GM12873 (cell line): ENCODE results near the gene LYPD3.

Experiments used
- TF ChIP-seq, protein P1 (sequence below): IDR thresholded peaks from 2 replicates; pipeline ENCODE4 v1.5.1; 2012; ENCODE audit warnings: low read depth, mild to moderate bottlenecking, moderate library complexity, low read length, control low read depth; ENCODE audit not compliant: insufficient read depth; ENCODE audit errors: missing control alignments

The LYPD3 gene

DNA sequence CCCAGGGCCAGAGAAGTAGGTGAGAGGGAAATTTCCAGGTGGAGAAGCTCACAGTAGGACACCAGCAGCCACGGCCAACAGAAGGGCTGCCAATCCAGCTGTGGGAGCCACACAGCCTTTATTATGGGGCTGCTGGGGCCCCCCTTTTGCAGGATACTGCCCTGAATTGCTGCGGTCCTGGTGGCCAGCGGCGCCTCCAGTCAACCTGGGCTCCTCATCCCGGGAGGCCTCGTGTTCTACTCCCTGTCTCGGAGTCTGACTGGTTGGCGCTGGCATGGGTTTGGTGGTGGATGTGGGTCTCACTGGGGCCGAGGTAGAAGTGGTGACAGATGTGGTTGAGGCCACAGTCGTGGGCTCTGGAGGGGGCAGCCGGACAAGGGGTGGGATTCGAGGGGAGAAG is 4.1 kb downstream of the LYPD3 start:
- TF ChIP-seq, protein P1, sequence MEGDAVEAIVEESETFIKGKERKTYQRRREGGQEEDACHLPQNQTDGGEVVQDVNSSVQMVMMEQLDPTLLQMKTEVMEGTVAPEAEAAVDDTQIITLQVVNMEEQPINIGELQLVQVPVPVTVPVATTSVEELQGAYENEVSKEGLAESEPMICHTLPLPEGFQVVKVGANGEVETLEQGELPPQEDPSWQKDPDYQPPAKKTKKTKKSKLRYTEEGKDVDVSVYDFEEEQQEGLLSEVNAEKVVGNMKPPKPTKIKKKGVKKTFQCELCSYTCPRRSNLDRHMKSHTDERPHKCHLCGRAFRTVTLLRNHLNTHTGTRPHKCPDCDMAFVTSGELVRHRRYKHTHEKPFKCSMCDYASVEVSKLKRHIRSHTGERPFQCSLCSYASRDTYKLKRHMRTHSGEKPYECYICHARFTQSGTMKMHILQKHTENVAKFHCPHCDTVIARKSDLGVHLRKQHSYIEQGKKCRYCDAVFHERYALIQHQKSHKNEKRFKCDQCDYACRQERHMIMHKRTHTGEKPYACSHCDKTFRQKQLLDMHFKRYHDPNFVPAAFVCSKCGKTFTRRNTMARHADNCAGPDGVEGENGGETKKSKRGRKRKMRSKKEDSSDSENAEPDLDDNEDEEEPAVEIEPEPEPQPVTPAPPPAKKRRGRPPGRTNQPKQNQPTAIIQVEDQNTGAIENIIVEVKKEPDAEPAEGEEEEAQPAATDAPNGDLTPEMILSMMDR, result no peak

DNA sequence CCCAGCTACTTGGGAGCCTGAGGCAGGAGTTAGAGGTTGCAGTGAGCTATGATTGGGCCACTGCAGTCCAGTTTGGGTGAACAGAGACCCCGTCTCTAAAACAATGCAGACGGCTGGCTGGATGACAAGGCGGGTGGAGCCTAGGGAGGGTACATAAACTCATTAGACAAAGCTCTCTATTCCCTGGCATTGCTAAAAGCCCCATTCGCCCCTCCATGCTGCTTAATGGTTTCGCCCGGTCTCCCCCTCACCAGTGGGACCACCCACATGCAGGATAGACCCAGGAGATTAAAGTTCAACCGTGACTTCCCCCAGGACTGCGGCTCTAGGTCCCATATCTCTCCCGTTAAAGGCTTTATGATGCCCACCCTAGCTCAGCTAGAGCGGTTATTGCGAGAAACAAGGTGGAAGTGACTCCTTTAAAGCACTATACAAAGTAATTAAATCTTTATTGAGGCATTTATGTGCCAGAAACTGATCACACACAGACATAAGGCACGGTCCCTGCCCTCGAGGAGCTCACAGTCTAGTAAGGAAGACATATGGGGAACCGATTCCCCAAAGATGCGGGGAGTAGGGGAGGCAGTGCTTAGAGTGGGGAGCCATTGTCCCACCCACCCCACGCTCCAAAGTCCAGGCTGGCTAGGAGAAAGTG is 4.9 kb downstream of the LYPD3 start:
- TF ChIP-seq, protein P1, result no peak

DNA sequence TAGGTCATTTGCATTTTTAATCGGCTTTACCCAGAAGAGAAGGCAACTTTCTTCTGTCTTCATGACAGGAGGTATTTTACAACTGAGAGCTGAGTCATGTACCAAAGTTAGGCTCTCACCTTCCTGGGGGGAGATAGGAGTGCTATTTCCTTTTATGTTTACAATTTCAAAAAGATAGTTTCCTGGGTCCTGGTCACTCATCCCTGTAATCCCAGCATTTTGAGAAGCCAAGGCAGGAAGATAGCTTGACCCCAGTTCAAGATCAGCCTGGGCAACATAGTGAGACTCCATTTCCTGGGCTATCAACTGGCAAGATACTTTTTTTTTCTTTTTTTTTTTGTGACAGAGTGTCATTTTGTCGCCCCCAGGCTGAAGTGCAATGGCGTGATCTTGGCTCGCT is 7.6 kb downstream of the LYPD3 start:
- TF ChIP-seq, protein P1, result no peak

DNA sequence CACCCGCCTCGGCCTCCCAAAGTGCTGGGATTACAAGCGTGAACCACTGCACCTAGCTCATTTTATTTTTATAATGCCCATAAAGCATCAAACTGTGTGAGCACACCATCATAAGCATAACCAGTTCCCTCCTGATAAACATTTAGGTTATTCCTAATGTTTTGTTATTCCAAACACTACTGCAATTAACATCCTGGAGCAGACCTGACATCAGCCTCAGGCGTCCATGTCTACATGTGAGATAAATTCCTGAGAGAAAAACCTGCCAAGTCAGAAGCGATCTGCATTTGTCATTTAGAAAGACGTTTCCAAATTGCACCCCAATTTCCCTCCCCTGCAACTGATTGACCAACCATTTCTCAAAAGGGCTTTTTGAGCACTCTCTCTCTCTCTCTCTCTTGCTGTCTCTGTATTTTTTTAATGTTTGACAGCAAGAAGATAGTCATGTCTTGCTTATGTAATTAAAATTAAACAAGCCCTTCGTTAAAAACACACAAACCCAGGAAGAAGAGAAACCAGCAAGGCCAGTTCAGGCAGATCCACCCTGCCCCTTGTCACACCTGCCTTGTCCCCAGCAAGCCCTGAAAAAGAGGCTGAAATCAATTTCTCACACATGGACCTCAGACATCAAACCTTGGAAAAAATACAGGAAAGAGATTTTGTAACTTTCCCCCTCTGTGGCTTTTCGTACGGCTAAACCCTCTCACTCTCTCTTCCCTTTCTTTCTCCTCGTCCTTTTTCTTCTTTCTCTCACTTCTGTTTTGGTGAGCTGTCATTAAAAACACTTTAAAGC is 9.9 kb downstream of the LYPD3 start:
- TF ChIP-seq, protein P1, result no peak

DNA sequence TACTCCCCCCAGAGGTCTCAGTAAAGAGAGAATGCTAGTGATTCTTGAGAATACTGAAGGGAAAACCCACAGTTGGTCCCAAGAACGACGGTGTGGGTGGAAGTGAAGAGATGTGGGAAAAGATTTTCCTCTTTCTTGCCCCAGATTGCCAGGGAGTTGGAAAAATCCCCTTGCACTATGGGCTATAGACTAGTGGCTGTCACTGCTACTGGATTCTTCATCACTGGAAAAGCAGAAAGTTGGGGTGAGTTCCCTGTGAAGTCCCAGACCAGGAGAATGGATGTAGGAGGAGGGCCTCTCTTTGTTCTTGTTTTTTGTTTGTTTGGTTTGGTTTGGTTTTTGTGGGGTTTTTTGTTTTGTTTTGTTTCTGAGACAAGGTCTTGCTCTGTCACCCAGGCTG is 11.4 kb downstream of the LYPD3 start:
- TF ChIP-seq, protein P1, result no peak

DNA sequence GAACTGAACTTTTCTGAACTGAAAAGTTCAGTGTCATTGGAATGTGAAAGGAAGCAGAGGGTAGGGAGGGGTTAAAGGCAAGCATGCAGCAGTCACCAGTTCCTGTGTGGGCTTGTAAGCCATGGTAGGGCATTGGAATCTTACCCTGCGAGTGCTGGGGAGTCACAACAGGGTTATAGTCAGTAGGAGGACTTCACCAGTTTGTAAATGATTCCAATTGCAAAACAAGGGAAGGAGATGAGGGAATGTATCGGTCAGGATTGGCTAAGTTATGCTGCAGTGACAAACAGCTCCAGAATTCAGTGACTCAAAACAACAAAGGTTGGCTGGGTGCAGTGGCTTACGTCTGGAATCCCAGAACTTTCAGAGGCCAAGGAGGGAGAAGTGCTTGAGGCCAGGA is 12.8 kb downstream of the LYPD3 start:
- TF ChIP-seq, protein P1, result no peak

DNA sequence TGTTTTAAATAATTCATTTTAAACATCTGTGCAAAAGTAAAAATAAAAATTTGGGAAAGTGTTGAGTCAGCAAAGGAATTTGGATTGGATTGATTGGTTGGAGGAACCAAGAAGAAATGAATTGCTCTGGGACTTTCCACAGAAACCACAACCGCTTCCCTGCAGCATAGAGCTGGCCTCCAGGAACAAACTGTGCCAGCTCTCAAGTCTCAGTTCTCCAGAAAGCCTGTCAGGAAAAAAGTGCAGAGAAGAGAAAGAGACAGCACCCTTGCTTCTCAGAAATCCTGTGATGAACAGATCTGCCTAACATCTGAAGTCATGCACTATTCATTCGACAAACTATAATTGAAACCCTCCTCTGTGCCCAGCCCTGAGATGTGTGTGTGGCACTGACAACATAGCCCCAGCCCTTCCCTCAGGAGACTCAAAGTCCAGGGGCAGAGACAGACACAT is 14.8 kb downstream of the LYPD3 start:
- TF ChIP-seq, protein P1, result no peak
